GM18520 (cell line): ENCODE results near the gene TUBGCP2.

Experiments
- ATAC-seq: cut with Tn5 transposase; IDR thresholded peaks from one replicate; pipeline ENCODE4 v1.9.1; 2021; ENCODE audit not compliant: unreplicated experiment

Gene TUBGCP2

GRCh38 chr10:133251388-133252222, 57.1 kb downstream of the TUBGCP2 start:
- ATAC-seq = no peak

GRCh38 chr10:133249975-133250754, 58.5 kb downstream of the TUBGCP2 start:
- no peak for ATAC-seq

- no peak for ATAC-seq
These were observed 59.4 kb downstream of the TUBGCP2 start for GRCh38 chr10:133249094-133249780.

- ATAC-seq = no peak
These were observed 60.3 kb downstream of the TUBGCP2 start for GRCh38 chr10:133248334-133248715.

GRCh38 chr10:133247681-133248333, 60.9 kb downstream of the TUBGCP2 start:
- no peak for ATAC-seq

GRCh38 chr10:133246236-133246626, 62.4 kb downstream of the TUBGCP2 start:
- ATAC-seq = no peak

GRCh38 chr10:133245439-133246235, 63.0 kb downstream of the TUBGCP2 start:
- ATAC-seq = no peak

GRCh38 chr10:133243593-133243992, 65.1 kb downstream of the TUBGCP2 start:
- no peak for ATAC-seq

GRCh38 chr10:133242611-133243356, 65.9 kb downstream of the TUBGCP2 start:
- no peak for ATAC-seq

- ATAC-seq = no peak
These were observed 67.0 kb downstream of the TUBGCP2 start for GRCh38 chr10:133241501-133242205.

- ATAC-seq = no peak
These were observed 68.7 kb downstream of the TUBGCP2 start for GRCh38 chr10:133239990-133240389.

- ATAC-seq = no peak
These were observed 70.2 kb downstream of the TUBGCP2 start for GRCh38 chr10:133238466-133238804.

GRCh38 chr10:133237588-133238465, 70.8 kb downstream of the TUBGCP2 start, which contains the start of gene VENTX:
Gene VENTX (plus strand): TSS chr10:133237855. CDS start chr10:133237915, 60 bp downstream.
- ATAC-seq = no peak

- ATAC-seq = no peak
These were observed 71.5 kb downstream of the TUBGCP2 start for GRCh38 chr10:133237241-133237587.

GRCh38 chr10:133236401-133237240, 72.1 kb downstream of the TUBGCP2 start:
- ATAC-seq = no peak

- no peak for ATAC-seq
These were observed 72.7 kb downstream of the TUBGCP2 start for GRCh38 chr10:133235932-133236331.

GRCh38 chr10:133235265-133235855, 73.3 kb downstream of the TUBGCP2 start:
- no peak for ATAC-seq
